ENCODE results near the gene NDUFAF2.
"Not testable (repeated sequence)": the region's sequence is repeated elsewhere in the genome, so short reads cannot be mapped to it uniquely, and the experiment has no call there.

DNA sequence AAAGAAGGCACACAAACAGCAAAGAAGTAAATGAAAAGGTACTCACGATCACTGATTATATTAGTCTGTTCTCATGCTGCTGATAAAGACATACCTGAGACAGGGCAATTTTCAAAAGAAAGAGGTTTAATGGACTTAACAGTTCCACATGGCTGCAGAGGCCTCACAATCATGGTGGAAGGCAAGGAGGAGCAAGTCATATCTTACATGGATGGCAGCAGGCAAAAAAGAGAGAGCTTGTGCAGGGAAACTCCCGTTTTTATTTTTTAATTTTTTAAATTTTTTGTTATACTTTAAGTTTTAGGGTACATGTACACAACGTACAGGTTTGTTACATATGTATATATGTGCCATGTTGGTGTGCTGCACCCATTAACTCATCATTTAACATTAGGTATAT lies 37.1 kb downstream of the NDUFAF2 start:
- TF ChIP-seq, protein P1, sequence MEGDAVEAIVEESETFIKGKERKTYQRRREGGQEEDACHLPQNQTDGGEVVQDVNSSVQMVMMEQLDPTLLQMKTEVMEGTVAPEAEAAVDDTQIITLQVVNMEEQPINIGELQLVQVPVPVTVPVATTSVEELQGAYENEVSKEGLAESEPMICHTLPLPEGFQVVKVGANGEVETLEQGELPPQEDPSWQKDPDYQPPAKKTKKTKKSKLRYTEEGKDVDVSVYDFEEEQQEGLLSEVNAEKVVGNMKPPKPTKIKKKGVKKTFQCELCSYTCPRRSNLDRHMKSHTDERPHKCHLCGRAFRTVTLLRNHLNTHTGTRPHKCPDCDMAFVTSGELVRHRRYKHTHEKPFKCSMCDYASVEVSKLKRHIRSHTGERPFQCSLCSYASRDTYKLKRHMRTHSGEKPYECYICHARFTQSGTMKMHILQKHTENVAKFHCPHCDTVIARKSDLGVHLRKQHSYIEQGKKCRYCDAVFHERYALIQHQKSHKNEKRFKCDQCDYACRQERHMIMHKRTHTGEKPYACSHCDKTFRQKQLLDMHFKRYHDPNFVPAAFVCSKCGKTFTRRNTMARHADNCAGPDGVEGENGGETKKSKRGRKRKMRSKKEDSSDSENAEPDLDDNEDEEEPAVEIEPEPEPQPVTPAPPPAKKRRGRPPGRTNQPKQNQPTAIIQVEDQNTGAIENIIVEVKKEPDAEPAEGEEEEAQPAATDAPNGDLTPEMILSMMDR (IDR thresholded peaks at IDR 0.05; ENCODE audit: borderline replicate concordance, extremely low read depth, low read length, poor library complexity, severe bottlenecking), result not testable (repeated sequence)
- TF ChIP-seq EZH2 (IDR thresholded peaks at IDR 0.05; ENCODE audit: borderline replicate concordance, low read depth, low read length, severe bottlenecking), result not testable (repeated sequence)
